GM12878 (cell line): ENCODE measurements around the gene ST8SIA1.

ENCODE experiments used
- ATF2 ChIP-seq: IDR thresholded peaks from 2 replicates; pipeline ENCODE4 v1.6.1; 2012; ENCODE audit warnings: low read length, inconsistent platforms
- CHD1 ChIP-seq: IDR thresholded peaks from 2 replicates; pipeline ENCODE4 v1.6.1; 2012; ENCODE audit warnings: low read depth, low read length, improper control_type of control experiment
- CREM ChIP-seq: IDR thresholded peaks from 2 replicates; pipeline ENCODE4 v1.6.1; 2014; ENCODE audit warnings: antibody characterized with exemption, low read depth
- CTCF ChIP-seq, 3 experiments: IDR thresholded peaks in 2 of 3; conservative IDR thresholded peaks in 1 of 3; 2 replicates each; pipeline ENCODE4 v1.5.1; 2011; ENCODE audit warnings: low read depth in 3 of 3, low read length in 3 of 3, mild to moderate bottlenecking in 3 of 3, control low read depth in 2 of 3, moderate library complexity in 2 of 3, inconsistent platforms in 1 of 3, mixed read lengths in 1 of 3; ENCODE audit not compliant: control insufficient read depth in 2 of 3, insufficient read depth in 1 of 3; ENCODE audit errors: extremely low read depth in 1 of 3
- GABPA ChIP-seq: IDR thresholded peaks from 2 replicates; pipeline ENCODE4 v1.6.1; 2014; ENCODE audit warnings: antibody characterized with exemption, low read depth, mild to moderate bottlenecking, inconsistent platforms
- JUND ChIP-seq: IDR thresholded peaks from 2 replicates; pipeline ENCODE4 v1.6.1; 2012; ENCODE audit warnings: low read depth, mild to moderate bottlenecking, low read length, improper control_type of control experiment, moderate library complexity
- POLR2A ChIP-seq: IDR thresholded peaks from 2 replicates; pipeline ENCODE4 v1.6.1; 2011; ENCODE audit warnings: low read depth, mild to moderate bottlenecking, low read length
- POLR2AphosphoS5 ChIP-seq: IDR thresholded peaks from 2 replicates; pipeline ENCODE4 v1.6.1; 2011; ENCODE audit warnings: mild to moderate bottlenecking, low read length, inconsistent platforms
- RAD21 ChIP-seq: IDR thresholded peaks from 2 replicates; pipeline ENCODE4 v1.6.1; 2011; ENCODE audit warnings: mild to moderate bottlenecking, low read depth, low read length, moderate library complexity; ENCODE audit not compliant: insufficient read depth
- RFX5 ChIP-seq: IDR thresholded peaks from 2 replicates; pipeline ENCODE4 v1.6.1; 2011; ENCODE audit warnings: low read depth, low read length, improper control_type of control experiment
- TAF1 ChIP-seq: IDR thresholded peaks from 2 replicates; pipeline ENCODE4 v1.6.1; 2011; ENCODE audit warnings: mild to moderate bottlenecking, low read depth, low read length, borderline replicate concordance
- ZSCAN29 ChIP-seq: fragments of 450-650 bp; IDR thresholded peaks from 2 replicates; pipeline ENCODE4 v1.6.1; 2017; ENCODE audit warnings: mild to moderate bottlenecking, moderate library complexity

GRCh38 chr12:22209422-22209821 is 125.1 kb downstream of the ST8SIA1 start:
- TF ChIP-seq RFX5 (no peak), CHD1 (no peak), ZSCAN29 (no peak), CTCF (IDR thresholded peaks at IDR 0.05 in 2 of 3, conservative IDR thresholded peaks at IDR 0.05 in 1 of 3; ENCODE audit: control insufficient read depth in 2 of 3, extremely low read depth in 1 of 3, insufficient read depth in 1 of 3, low read depth in 3 of 3, low read length in 3 of 3) (no peak), CREM (no peak), GABPA (no peak), POLR2AphosphoS5 (no peak), POLR2A (no peak), JUND (no peak), RAD21 (no peak), TAF1 (no peak), ATF2 (no peak)
